Measurements from ENCODE around the gene CD84.

DNA sequence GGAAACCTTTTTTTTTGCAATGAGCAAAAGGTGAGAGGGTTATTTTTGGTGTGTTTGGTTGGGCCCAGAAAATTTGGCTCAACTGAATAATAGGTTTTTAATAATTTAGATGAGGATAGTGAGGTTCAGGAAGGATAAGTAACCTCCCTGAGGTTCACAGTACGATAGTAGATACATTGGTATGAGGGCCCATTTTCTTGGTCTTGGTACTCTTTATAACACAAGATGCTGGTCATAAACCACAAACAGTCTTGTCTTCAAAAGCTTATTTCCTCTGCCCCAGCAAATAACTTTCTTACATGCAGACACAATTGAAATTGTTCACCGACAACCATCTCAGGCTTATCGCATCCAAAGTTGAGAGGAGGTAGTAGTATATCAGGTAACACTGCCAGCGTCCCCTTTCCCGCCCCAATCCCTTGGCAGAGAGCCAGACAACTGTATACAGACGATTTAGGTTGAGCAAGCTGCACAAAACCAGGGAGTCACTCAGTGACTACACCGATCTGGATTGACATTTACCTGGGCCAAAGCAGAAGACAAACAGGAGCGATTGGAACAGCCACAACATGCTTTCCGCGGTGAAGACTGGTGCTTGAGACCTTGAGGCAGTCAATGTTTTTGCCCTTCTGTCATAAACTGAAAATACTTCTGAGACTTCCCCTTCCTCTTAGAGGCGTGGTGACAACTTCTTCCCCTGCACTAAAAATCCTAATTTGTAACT, 56.5 kb downstream of the CD84 start, which contains the start of gene SLAMF6:
- TF ChIP-seq POLR2AphosphoS5 (IDR thresholded peaks at IDR 0.05; ENCODE audit: low read depth, low read length) (no peak), SIN3A (IDR thresholded peaks at IDR 0.05; ENCODE audit: borderline replicate concordance, insufficient read depth, low read length) (no peak), TAF1 (IDR thresholded peaks at IDR 0.05; ENCODE audit: borderline replicate concordance, insufficient read depth, low read length) (no peak)
- TF ChIP-seq, protein P1, sequence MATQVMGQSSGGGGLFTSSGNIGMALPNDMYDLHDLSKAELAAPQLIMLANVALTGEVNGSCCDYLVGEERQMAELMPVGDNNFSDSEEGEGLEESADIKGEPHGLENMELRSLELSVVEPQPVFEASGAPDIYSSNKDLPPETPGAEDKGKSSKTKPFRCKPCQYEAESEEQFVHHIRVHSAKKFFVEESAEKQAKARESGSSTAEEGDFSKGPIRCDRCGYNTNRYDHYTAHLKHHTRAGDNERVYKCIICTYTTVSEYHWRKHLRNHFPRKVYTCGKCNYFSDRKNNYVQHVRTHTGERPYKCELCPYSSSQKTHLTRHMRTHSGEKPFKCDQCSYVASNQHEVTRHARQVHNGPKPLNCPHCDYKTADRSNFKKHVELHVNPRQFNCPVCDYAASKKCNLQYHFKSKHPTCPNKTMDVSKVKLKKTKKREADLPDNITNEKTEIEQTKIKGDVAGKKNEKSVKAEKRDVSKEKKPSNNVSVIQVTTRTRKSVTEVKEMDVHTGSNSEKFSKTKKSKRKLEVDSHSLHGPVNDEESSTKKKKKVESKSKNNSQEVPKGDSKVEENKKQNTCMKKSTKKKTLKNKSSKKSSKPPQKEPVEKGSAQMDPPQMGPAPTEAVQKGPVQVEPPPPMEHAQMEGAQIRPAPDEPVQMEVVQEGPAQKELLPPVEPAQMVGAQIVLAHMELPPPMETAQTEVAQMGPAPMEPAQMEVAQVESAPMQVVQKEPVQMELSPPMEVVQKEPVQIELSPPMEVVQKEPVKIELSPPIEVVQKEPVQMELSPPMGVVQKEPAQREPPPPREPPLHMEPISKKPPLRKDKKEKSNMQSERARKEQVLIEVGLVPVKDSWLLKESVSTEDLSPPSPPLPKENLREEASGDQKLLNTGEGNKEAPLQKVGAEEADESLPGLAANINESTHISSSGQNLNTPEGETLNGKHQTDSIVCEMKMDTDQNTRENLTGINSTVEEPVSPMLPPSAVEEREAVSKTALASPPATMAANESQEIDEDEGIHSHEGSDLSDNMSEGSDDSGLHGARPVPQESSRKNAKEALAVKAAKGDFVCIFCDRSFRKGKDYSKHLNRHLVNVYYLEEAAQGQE (IDR thresholded peaks at IDR 0.05; ENCODE audit: insufficient read depth in 1 of 2, low read depth in 2 of 2, low read length in 2 of 2): no peak
